Testis (tissue), 3 donors: ENCODE results near the gene AIG1. TPM values are rescaled to one million over a fixed set of nuclear protein-coding genes. Genes with fewer than 3 reads are reported as not detected.

ENCODE experiments used
- DNase-seq: peaks from one replicate; pipeline ENCODE4 v3.0.0-alpha.2; 2019
- H3K27ac ChIP-seq, 2 donors: fragments of 200-600 bp; sonication (generic); one replicate each; pipeline ENCODE4 v1.5.1; 2019
- H3K27me3 ChIP-seq: fragments of 200-600 bp; sonication (generic); one replicate; pipeline ENCODE4 v1.5.1; 2019
- H3K36me3 ChIP-seq: fragments of 200-600 bp; sonication (generic); one replicate; pipeline ENCODE4 v1.5.1; 2017; ENCODE audit warnings: low read depth; ENCODE audit errors: missing control alignments
- H3K4me1 ChIP-seq: fragments of 200-600 bp; sonication (generic); one replicate; pipeline ENCODE4 v1.5.1; 2019
- H3K4me3 ChIP-seq, 2 donors: fragments of 200-600 bp; sonication (generic); one replicate each; pipeline ENCODE4 v1.5.1; 2017 to 2019
- H3K9me3 ChIP-seq: fragments of 200-600 bp; sonication (generic); one replicate; pipeline ENCODE4 v1.5.1; 2017
- POLR2A ChIP-seq: fragments of 450-650 bp; IDR thresholded peaks from one replicate; pipeline ENCODE4 v1.6.1; 2017; ENCODE audit warnings: antibody characterized with exemption, mild to moderate bottlenecking, moderate library complexity
- WGBS, 2 donors: methylation state at CpG; one replicate each; pipeline ENCODE4 v1.1.5; 2018; 5-methylcytosine and 5-hydroxymethylcytosine counted together
- intact Hi-C: fragments of 100-400 bp; cut with DNase I; formaldehyde crosslinking; loops from one replicate; pipeline ENCODE4 v1.15.1; 2023; ENCODE audit warnings: low total_unique reads
- polyA plus RNA-seq: library from polyadenylated mRNA; stranded (reverse); fragments of 350-450 nt; fragmentation: Illumina TruSeq; extraction: RNeasy Lipid Tissue Mini Kit (QIAGEN cat#74804); gene quantifications from one replicate; pipeline ENCODE4 v1.2.3, GENCODE V29; 2014; ENCODE audit warnings: low read depth, low replicate concordance; ENCODE audit not compliant: insufficient read depth
- total RNA-seq, 2 donors: library from RNA; depleted of rRNA; stranded (reverse); fragments of >200 nt; gene quantifications; one replicate each; pipeline ENCODE4 v1.2.3, GENCODE V29; 2016
- TF ChIP-seq, protein P1 (sequence below), 3 experiments: fragments of 450-650 bp in 2 of 3; fragments of 200-600 bp in 1 of 3; sonication (generic) in 1 of 3; IDR thresholded peaks; one replicate each; pipeline ENCODE4 v1.5.1; 2016 to 2019; ENCODE audit warnings: antibody characterized with exemption in 3 of 3, mild to moderate bottlenecking in 2 of 3, moderate library complexity in 1 of 3

Gene AIG1
- total and polyA plus RNA-seq, 3 donors from 2014 or later = 39.6 to 57.9 (median 50.7) TPM

- intact Hi-C loops = no loop called here
- TF ChIP-seq, protein P1, sequence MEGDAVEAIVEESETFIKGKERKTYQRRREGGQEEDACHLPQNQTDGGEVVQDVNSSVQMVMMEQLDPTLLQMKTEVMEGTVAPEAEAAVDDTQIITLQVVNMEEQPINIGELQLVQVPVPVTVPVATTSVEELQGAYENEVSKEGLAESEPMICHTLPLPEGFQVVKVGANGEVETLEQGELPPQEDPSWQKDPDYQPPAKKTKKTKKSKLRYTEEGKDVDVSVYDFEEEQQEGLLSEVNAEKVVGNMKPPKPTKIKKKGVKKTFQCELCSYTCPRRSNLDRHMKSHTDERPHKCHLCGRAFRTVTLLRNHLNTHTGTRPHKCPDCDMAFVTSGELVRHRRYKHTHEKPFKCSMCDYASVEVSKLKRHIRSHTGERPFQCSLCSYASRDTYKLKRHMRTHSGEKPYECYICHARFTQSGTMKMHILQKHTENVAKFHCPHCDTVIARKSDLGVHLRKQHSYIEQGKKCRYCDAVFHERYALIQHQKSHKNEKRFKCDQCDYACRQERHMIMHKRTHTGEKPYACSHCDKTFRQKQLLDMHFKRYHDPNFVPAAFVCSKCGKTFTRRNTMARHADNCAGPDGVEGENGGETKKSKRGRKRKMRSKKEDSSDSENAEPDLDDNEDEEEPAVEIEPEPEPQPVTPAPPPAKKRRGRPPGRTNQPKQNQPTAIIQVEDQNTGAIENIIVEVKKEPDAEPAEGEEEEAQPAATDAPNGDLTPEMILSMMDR (IDR thresholded peaks at IDR 0.05) = no peak
- no peak for TF ChIP-seq POLR2A
- H3K27ac ChIP-seq = no peak overlapping the region
- H3K36me3 ChIP-seq = no peaks in the 10 kb centered on the region
- no peaks in the 10 kb centered on the region for H3K9me3 ChIP-seq
- no peaks in the 10 kb centered on the region for H3K4me1 ChIP-seq
- H3K4me3 ChIP-seq = no peak overlapping the region
- DNase-seq = no peak
- no peaks in the 10 kb centered on the region for H3K27me3 ChIP-seq
Observed at GRCh38 chr6:143169440-143169839, 108.8 kb downstream of the AIG1 start.

GRCh38 chr6:143174516-143174915 is 113.8 kb downstream of the AIG1 start:
- Histone ChIP-seq H3K27ac (no peak overlapping the region), H3K36me3 (no peaks in the 10 kb centered on the region), H3K4me1 (no peaks in the 10 kb centered on the region), H3K27me3 (no peaks in the 10 kb centered on the region), H3K4me3 (no peak overlapping the region), H3K9me3 (no peaks in the 10 kb centered on the region)
- TF ChIP-seq, protein P1 (IDR thresholded peaks at IDR 0.05) = no peak
- no peak for TF ChIP-seq POLR2A
- intact Hi-C loops = no loop called here
- DNase-seq = no peak

GRCh38 chr6:143174951-143175350 is 114.3 kb downstream of the AIG1 start:
- H3K27ac ChIP-seq = no peak overlapping the region
- no peak overlapping the region for H3K4me3 ChIP-seq
- H3K4me1 ChIP-seq = no peaks in the 10 kb centered on the region
- WGBS, 2 donors = 92 to 100% methylated on average over 1 of the region's 1 CpG
- no peaks in the 10 kb centered on the region for H3K9me3 ChIP-seq
- intact Hi-C loops = no loop called here
- no peak for DNase-seq
- no peaks in the 10 kb centered on the region for H3K36me3 ChIP-seq
- H3K27me3 ChIP-seq = no peaks in the 10 kb centered on the region
- TF ChIP-seq POLR2A = no peak
- TF ChIP-seq, protein P1 (IDR thresholded peaks at IDR 0.05) = no peak

- 81 to 82% methylated on average over 8 to 11 of the region's 12 CpGs for WGBS, 2 donors
- no peak overlapping the region for H3K27ac ChIP-seq
- H3K27me3 ChIP-seq = no peaks in the 10 kb centered on the region
- H3K9me3 ChIP-seq = no peaks in the 10 kb centered on the region
- intact Hi-C loops = no loop called here
- H3K36me3 ChIP-seq = no peaks in the 10 kb centered on the region
- H3K4me3 ChIP-seq = no peak overlapping the region
- peak; percentile 63 for DNase-seq
- no peaks in the 10 kb centered on the region for H3K4me1 ChIP-seq
- no peak for TF ChIP-seq POLR2A
- TF ChIP-seq, protein P1 (IDR thresholded peaks at IDR 0.05) = peak in 1 of 3 experiments; percentile 26
Observed at GRCh38 chr6:143176090-143177021, 115.7 kb downstream of the AIG1 start.

DNA sequence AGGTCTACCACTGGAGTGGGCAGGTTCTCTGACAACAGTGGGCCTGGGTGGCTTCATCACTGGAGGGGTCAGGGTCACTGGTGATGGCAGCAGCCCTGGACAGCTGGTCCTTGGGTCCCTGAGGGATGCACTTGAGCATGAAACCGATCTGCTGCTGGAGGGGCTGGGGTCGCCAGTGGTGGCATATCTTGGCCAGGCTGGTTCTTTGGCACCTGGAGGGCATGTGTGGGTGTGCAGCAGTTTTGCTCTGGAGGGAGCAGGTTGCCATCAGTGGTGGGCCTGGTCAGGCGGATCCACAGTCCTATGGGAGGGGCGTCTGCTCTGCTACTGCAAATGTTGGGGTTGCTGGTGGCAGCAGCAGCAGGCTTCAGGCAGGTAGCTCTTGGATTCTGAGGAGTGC is 117.0 kb downstream of the AIG1 start:
- no peak overlapping the region for H3K27ac ChIP-seq
- H3K27me3 ChIP-seq = no peaks in the 10 kb centered on the region
- TF ChIP-seq POLR2A = no peak
- TF ChIP-seq, protein P1 (IDR thresholded peaks at IDR 0.05) = no peak
- intact Hi-C loops = no loop called here
- H3K4me3 ChIP-seq = no peak overlapping the region
- H3K4me1 ChIP-seq = no peaks in the 10 kb centered on the region
- no peaks in the 10 kb centered on the region for H3K9me3 ChIP-seq
- no peak for DNase-seq
- 92% methylated on average over 4 of the region's 4 CpGs; no CpG with 5 or more reads in 1 of the 2 donors for WGBS, 2 donors
- H3K36me3 ChIP-seq = no peaks in the 10 kb centered on the region
